ENCODE measurements around the gene OLFM2. TPM values are rescaled to one million over a fixed set of nuclear protein-coding genes. Genes with fewer than 3 reads are reported as not detected.

The OLFM2 gene
- polyA plus RNA-seq, 1 experiment, result 4.8 TPM

GRCh38 chr19:9865732-9866501 is 70.4 kb downstream of the OLFM2 start:
- Histone ChIP-seq H3K9me3 (ENCODE audit: control insufficient read depth, insufficient read depth, low read length) (no peaks in the 10 kb centered on the region), H3K27me3 (ENCODE audit: control insufficient read depth, insufficient read depth, low read length) (no peaks in the 10 kb centered on the region), H3K27ac (ENCODE audit: low read depth, low read length) (no peak overlapping the region), H3K4me3 (ENCODE audit: low read depth, low read length) (no peak overlapping the region)
- POLR2A ChIA-PET, result no interaction called here
- TF ChIP-seq CTCF (IDR thresholded peaks at IDR 0.05; ENCODE audit: low read depth, low read length), result no peak
- no peak for DNase-seq (ENCODE audit: low read depth, low spot score)
- CTCF ChIA-PET, result interaction anchor here (0.6 kb wide), 1 partner anchor 45 kb away, joined by 3 read pairs; no protein-coding TSS in a partner anchor

GRCh38 chr19:9863759-9864158 is 72.6 kb downstream of the OLFM2 start:
- DNase-seq (ENCODE audit: low read depth, low spot score), result no peak
- Histone ChIP-seq H3K4me3 (ENCODE audit: low read depth, low read length) (no peak overlapping the region), H3K27me3 (ENCODE audit: control insufficient read depth, insufficient read depth, low read length) (no peaks in the 10 kb centered on the region), H3K27ac (ENCODE audit: low read depth, low read length) (no peak overlapping the region), H3K9me3 (ENCODE audit: control insufficient read depth, insufficient read depth, low read length) (no peaks in the 10 kb centered on the region)
- ChIA-PET CTCF (interaction anchor here (0.9 kb wide), 1 partner anchor 16 kb away, joined by 3 read pairs; no protein-coding TSS in a partner anchor), POLR2A (no interaction called here)
- no peak for TF ChIP-seq CTCF (IDR thresholded peaks at IDR 0.05; ENCODE audit: low read depth, low read length)

GRCh38 chr19:9862938-9863337 is 73.4 kb downstream of the OLFM2 start:
- no peak for DNase-seq (ENCODE audit: low read depth, low spot score)
- Histone ChIP-seq H3K9me3 (ENCODE audit: control insufficient read depth, insufficient read depth, low read length) (no peaks in the 10 kb centered on the region), H3K4me3 (ENCODE audit: low read depth, low read length) (no peak overlapping the region), H3K27me3 (ENCODE audit: control insufficient read depth, insufficient read depth, low read length) (no peaks in the 10 kb centered on the region), H3K27ac (ENCODE audit: low read depth, low read length) (no peak overlapping the region)
- ChIA-PET POLR2A (no interaction called here), CTCF (no interaction called here)
- TF ChIP-seq CTCF (IDR thresholded peaks at IDR 0.05; ENCODE audit: low read depth, low read length), result no peak

GRCh38 chr19:9861503-9861902 is 74.8 kb downstream of the OLFM2 start:
- Histone ChIP-seq H3K27ac (ENCODE audit: low read depth, low read length) (no peak overlapping the region), H3K4me3 (ENCODE audit: low read depth, low read length) (no peak overlapping the region), H3K9me3 (ENCODE audit: control insufficient read depth, insufficient read depth, low read length) (peaks cover 5% of the 10 kb centered on the region; the same call in 1 of the 2 replicates), H3K27me3 (ENCODE audit: control insufficient read depth, insufficient read depth, low read length) (no peaks in the 10 kb centered on the region)
- CTCF ChIA-PET, result no interaction called here
- POLR2A ChIA-PET, result no interaction called here
- no peak for DNase-seq (ENCODE audit: low read depth, low spot score)
- no peak for TF ChIP-seq CTCF (IDR thresholded peaks at IDR 0.05; ENCODE audit: low read depth, low read length)

GRCh38 chr19:9860407-9860806 is 75.9 kb downstream of the OLFM2 start:
- no peak overlapping the region for H3K27ac ChIP-seq (ENCODE audit: low read depth, low read length)
- no peaks in the 10 kb centered on the region for H3K27me3 ChIP-seq (ENCODE audit: control insufficient read depth, insufficient read depth, low read length)
- CTCF ChIA-PET, result interaction anchor here (0.6 to 1.8 kb wide), 2 partner anchors 9 to 13 kb away, joined by 3 to 4 read pairs; no protein-coding TSS in a partner anchor
- H3K9me3 ChIP-seq (ENCODE audit: control insufficient read depth, insufficient read depth, low read length), result peaks cover 5% of the 10 kb centered on the region; the same call in 1 of the 2 replicates
- no peak overlapping the region for H3K4me3 ChIP-seq (ENCODE audit: low read depth, low read length)
- POLR2A ChIA-PET, result interaction anchor here (0.8 kb wide), 1 partner anchor 9 kb away, joined by 4 read pairs; no protein-coding TSS in a partner anchor
- DNase-seq (ENCODE audit: low read depth, low spot score), result no peak
- TF ChIP-seq CTCF (IDR thresholded peaks at IDR 0.05; ENCODE audit: low read depth, low read length), result no peak
